HEK293T (cell line): ENCODE measurements around the gene CYRIA.

ENCODE experiments used
- CTCF ChIA-PET: fragments of 350-600 bp; formaldehyde crosslinking; extraction: SDS; loops from one replicate; lab custom pipeline; 2021; ENCODE audit warnings: antibody characterized with exemption, inconsistent platforms; lab: Yijun Ruan, JAX
- POLR2A ChIA-PET: fragments of 350-600 bp; formaldehyde crosslinking; extraction: SDS; loops from one replicate; lab custom pipeline; 2020; ENCODE audit warnings: antibody characterized with exemption, inconsistent platforms; lab: Yijun Ruan, JAX
- DNase-seq: peaks from one replicate; pipeline ENCODE4 v3.0.0; 2012; ENCODE audit warnings: mixed read lengths; ENCODE audit errors: extremely low spot score
- ARNT ChIP-seq: fragments of 450-650 bp; IDR thresholded peaks from 2 replicates; pipeline ENCODE4 v1.6.1; 2017; ENCODE audit warnings: mild to moderate bottlenecking
- BHLHE40 ChIP-seq: fragments of 450-650 bp; IDR thresholded peaks from 2 replicates; pipeline ENCODE4 v1.6.1; 2016; ENCODE audit warnings: mild to moderate bottlenecking, moderate library complexity, borderline replicate concordance
- CTBP1 ChIP-seq: fragments of 450-650 bp; IDR thresholded peaks from 2 replicates; pipeline ENCODE4 v1.6.1; 2016; ENCODE audit warnings: borderline replicate concordance
- ELF4 ChIP-seq: fragments of 450-650 bp; IDR thresholded peaks from 2 replicates; pipeline ENCODE4 v1.6.1; 2017; ENCODE audit warnings: antibody characterized with exemption
- FOXA1 ChIP-seq: fragments of 450-650 bp; IDR thresholded peaks from 2 replicates; pipeline ENCODE4 v1.6.1; 2016; ENCODE audit warnings: mild to moderate bottlenecking
- FOXK2 ChIP-seq: fragments of 450-650 bp; IDR thresholded peaks from 2 replicates; pipeline ENCODE4 v1.6.1; 2016; ENCODE audit warnings: mild to moderate bottlenecking
- FOXM1 ChIP-seq: fragments of 450-650 bp; IDR thresholded peaks from 2 replicates; pipeline ENCODE4 v1.6.1; 2017; ENCODE audit warnings: mild to moderate bottlenecking, borderline replicate concordance
- HDGF ChIP-seq: fragments of 450-650 bp; IDR thresholded peaks from 2 replicates; pipeline ENCODE4 v1.6.1; 2017; ENCODE audit warnings: antibody characterized with exemption, borderline replicate concordance
- L3MBTL2 ChIP-seq: fragments of 450-650 bp; conservative IDR thresholded peaks from 2 replicates; pipeline ENCODE4 v1.6.1; 2016; ENCODE audit warnings: mild to moderate bottlenecking
- LEF1 ChIP-seq: fragments of 450-650 bp; IDR thresholded peaks from 2 replicates; pipeline ENCODE4 v1.6.1; 2017; ENCODE audit warnings: mild to moderate bottlenecking, borderline replicate concordance
- NFRKB ChIP-seq: fragments of 450-650 bp; IDR thresholded peaks from 2 replicates; pipeline ENCODE4 v1.6.1; 2016; ENCODE audit warnings: mild to moderate bottlenecking, moderate library complexity
- SP1 ChIP-seq: fragments of 450-650 bp; IDR thresholded peaks from 2 replicates; pipeline ENCODE4 v1.6.1; 2017
- SUZ12 ChIP-seq: fragments of 450-650 bp; IDR thresholded peaks from 2 replicates; pipeline ENCODE4 v1.6.1; 2016; ENCODE audit warnings: mild to moderate bottlenecking
- TARDBP ChIP-seq: fragments of 450-650 bp; IDR thresholded peaks from 2 replicates; pipeline ENCODE4 v1.6.1; 2016
- ZNF384 ChIP-seq: fragments of 450-650 bp; IDR thresholded peaks from 2 replicates; pipeline ENCODE4 v1.6.1; 2016
- TF ChIP-seq, protein P1 (sequence below): fragments of 450-650 bp; IDR thresholded peaks from 2 replicates; pipeline ENCODE4 v1.6.1; 2016

Gene CYRIA

GRCh38 chr2:16619576-16620245 is 45.9 kb downstream of the CYRIA start:
- ChIA-PET POLR2A (no interaction called here), CTCF (interaction anchor here (0.6 to 1.5 kb wide), 2 partner anchors 118 to 137 kb away, joined by 3 to 4 read pairs; no protein-coding TSS in a partner anchor)
- no peak for DNase-seq
- no peak for TF ChIP-seq BHLHE40
- no peak for TF ChIP-seq SP1

GRCh38 chr2:16617282-16618266 is 48.1 kb downstream of the CYRIA start:
- CTCF ChIA-PET: interaction anchor here (0.6 to 1.0 kb wide), 2 partner anchors 61 to 139 kb away, joined by 4 to 5 read pairs; no protein-coding TSS in a partner anchor
- no peak for TF ChIP-seq SUZ12
- TF ChIP-seq CTBP1: no peak
- no peak for TF ChIP-seq NFRKB
- no peak for TF ChIP-seq LEF1
- TF ChIP-seq TARDBP: no peak
- TF ChIP-seq SP1: no peak
- TF ChIP-seq ZNF384: no peak
- TF ChIP-seq FOXA1: no peak
- no peak for TF ChIP-seq HDGF
- no peak for TF ChIP-seq ELF4
- TF ChIP-seq FOXK2: no peak
- TF ChIP-seq L3MBTL2: no peak
- no peak for TF ChIP-seq ARNT
- no peak for TF ChIP-seq BHLHE40
- TF ChIP-seq, protein P1, sequence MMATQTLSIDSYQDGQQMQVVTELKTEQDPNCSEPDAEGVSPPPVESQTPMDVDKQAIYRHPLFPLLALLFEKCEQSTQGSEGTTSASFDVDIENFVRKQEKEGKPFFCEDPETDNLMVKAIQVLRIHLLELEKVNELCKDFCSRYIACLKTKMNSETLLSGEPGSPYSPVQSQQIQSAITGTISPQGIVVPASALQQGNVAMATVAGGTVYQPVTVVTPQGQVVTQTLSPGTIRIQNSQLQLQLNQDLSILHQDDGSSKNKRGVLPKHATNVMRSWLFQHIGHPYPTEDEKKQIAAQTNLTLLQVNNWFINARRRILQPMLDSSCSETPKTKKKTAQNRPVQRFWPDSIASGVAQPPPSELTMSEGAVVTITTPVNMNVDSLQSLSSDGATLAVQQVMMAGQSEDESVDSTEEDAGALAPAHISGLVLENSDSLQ: no peak
- no peak for TF ChIP-seq FOXM1
- POLR2A ChIA-PET: no interaction called here
- DNase-seq: peak; percentile 25
